HG02610 (cell line): ENCODE measurements around the gene CCL15.
"Not testable (repeated sequence)": the region's sequence is repeated elsewhere in the genome, so short reads cannot be mapped to it uniquely, and the experiment has no call there.

ENCODE experiments used
- ATAC-seq: cut with Tn5 transposase; IDR thresholded peaks from one replicate; pipeline ENCODE4 v1.9.1; 2021; ENCODE audit warnings: mild to moderate bottlenecking, moderate library complexity; ENCODE audit not compliant: unreplicated experiment

Gene CCL15, protein sequence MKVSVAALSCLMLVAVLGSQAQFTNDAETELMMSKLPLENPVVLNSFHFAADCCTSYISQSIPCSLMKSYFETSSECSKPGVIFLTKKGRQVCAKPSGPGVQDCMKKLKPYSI

DNA sequence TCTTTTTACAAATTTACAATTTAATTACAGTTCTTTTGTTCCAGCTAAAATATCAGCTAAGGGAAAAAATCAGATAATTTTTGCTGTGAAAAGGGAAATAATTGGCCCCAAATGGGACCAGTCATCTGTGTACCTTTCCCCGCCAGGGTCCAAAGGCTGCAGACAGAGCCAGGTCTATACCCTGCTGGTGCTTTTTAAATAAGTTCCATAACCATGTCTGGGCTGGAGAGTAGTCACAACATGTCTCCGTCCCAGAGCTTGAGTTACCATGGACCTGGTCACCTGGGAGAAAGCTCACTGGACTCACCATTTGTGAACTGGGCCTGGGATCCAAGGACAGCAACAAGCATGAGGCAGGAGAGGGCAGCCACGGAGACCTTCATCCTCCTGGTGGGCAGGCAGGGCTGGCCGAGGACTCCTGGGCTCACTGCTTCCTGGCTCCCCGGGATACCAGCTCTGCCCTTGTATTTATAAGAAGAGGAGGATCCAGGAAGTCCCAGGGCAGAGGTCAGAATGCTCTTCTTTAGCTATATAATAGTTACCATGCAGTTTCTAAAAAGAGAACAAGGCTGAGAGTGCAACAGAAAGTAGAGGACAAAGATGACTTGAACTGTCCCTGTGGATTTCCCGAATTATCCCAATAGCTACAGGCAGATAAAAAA lies at the start of gene CCL15:
TSS of gene CCL15 (minus strand) at position 444 of the 662 bp plus-strand sequence. CDS start at position 383, 61 bp downstream.
- no peak for ATAC-seq

DNA sequence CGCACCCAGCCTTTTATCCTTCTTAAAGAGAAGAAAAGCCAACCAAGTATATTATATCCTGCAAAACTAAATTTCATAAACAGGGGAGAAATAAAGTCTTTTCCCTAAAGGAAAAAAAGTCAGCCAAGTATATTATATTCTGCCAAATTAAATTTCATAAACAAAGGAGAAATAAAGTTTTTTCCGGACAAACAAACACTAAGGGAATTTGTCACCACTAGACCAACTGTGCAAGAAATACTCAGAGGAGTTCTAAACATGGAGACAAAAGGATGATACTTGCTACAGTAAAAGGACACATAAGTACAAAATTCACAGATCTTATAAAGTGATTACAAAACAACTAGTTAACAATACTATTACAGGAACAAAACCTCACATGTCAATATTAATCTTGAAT lies 48.3 kb upstream of the CCL15 start:
- ATAC-seq = no peak

- no peak for ATAC-seq
Observed at GRCh38 chr17:36048066-36048465, 46.7 kb upstream of the CCL15 start.

DNA sequence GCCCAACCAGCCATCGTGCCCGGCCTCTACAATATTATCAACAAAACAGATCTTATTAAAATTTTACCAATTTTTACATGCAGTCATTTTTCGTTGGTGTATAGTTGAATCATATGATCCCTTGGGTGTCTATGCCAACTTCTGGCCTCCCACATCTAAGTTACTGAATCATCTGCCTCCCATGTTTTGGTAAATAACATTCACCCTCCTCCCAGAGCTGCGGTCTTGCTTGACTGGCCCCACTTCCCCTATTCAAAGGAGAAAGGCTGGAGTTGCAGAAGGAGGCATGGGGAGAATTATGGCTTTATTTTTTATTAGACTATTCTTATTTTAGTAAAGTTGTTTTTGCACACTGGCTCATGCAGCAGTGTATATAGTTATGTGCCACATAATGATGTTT lies 34.9 kb upstream of the CCL15 start:
- ATAC-seq = no peak

DNA sequence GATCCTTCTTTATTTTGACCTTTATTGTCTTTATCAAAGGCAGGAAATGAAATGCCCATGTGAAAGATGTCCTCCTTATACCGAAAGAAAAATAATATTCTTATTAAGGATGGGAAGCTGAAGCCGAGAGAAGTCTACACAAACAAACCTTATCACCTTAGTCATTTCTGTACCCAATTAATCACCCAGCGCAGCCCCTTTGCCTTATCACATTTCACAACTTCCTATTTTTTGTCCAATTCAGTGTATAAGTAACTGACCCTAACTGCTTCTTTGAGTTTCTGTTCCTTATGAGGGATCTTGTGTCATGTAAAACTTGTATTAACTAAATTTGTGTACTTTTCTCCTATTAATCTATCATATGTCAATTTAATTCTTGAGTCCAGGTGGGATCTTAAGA lies 32.8 kb upstream of the CCL15 start:
- no peak for ATAC-seq

GRCh38 chr17:36030956-36031355 lies 29.6 kb upstream of the CCL15 start:
- ATAC-seq = no peak

DNA sequence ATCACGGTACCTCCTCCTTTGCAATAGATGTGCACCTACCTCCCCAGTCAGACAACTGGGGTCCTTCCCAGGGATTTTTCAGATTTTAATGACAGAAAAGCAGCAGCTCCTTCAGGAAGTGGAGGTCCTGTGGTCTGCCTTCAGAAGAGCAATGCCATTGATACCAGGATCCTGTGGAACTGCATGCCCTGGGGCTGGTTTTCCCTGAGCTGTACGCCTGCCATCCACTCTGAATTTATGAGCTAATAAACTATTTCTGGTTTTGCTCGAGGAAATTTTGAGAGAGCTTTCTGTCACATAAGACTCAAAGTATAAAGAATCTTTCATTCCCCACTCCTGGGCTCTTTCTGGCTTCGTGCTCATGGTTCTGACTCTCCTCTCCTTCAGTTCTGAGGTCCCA lies 26.4 kb upstream of the CCL15 start:
- no peak for ATAC-seq

DNA sequence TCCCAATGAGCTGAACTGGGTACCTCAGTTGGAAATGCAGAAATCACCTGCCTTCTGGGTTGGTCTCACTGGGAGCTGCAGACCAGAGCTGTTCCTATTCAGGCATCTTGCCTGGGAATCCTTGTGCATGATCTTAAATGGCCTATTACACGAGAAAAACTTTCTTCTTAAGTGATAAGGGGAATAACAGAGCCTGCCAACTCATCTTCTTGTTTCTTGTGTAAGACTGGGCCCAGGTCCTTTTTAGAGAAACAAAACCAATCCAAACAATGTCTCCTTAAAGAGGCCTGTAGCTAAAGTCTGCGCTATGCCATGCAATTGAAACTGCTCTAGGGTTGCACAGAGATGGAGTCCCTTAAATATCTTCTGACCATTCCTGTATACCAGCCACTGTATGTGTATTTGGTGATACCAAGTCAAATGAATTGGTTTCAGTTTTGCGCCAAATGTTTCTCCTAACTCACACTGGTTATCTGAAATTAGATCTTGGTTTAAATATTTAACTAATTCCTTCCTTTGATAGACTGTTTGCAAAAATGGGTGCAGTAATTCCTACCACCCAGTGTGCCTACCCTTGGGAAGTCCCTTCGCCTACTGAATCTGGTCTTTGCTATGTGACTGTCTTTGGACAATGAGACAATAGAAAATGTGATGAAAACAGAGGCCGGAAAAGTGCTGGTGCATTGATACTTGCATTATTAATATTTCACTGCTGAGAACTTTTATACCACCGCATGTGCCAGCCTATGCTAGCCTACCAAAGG lies 22.9 kb upstream of the CCL15 start:
- no peak for ATAC-seq

GRCh38 chr17:36019423-36019822 lies 18.1 kb upstream of the CCL15 start:
- ATAC-seq = no peak

DNA sequence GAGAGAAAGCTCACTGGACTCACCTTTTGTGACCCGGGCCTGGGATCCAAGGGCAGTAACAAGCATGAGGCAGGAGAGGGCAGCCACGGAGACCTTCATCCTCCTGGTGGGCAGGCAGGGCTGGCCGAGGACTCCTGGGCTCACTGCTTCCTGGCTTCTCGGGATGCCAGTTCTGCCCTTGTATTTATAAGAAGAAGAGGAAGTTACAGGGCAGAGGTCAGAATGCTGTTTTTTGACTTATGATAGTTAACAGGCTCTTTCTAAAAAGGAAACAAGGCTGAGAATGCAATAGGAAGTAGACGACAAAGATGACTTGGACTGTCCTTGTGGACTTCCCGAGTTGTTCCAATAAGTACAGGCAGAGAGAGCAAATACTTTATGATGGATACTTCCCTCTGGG lies 16.4 kb upstream of the CCL15 start, which contains the start of gene CCL23:
TSS of gene CCL23 (minus strand) at position 174 of the 400 bp plus-strand sequence. CDS start at position 99, 75 bp downstream.
- no peak for ATAC-seq

DNA sequence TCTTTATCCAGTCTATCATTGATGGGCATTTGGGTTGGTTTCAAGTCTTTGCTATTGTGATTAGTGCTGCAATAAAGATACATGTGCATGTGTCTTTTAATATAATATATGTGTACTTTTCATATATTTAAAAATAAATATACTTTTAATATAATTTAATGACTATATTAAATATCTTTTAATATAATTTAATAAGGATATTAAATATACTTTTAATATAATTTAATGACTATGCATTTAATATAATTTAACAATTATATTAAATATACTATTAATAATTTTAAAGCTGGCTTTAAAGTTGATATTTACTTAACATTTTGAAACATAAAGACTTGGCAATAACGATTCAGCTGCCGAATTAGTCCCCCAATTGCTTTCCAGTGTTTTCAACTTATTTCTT lies 15.2 kb upstream of the CCL15 start:
- ATAC-seq = no peak

DNA sequence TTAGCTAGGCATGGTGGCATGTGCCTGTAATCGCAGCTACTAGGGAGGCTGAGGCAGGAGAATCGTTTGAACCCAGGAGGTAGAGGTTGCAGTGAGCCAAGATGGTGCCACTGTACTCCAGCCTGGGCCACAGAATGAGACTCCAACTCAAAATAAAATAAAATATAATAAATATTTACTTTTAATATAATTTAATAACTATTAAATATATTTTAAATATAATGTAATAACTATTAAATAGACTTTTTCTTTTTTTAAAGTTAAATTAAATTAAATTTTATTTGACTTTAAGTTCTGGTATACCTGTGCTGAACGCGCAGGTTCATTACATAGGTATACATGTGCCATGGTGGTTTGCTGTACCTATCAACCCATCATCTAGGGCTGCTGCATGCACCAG lies 14.5 kb upstream of the CCL15 start:
- ATAC-seq = not testable (repeated sequence)

GRCh38 chr17:36014946-36015345 lies 13.6 kb upstream of the CCL15 start:
- no peak for ATAC-seq

- no peak for ATAC-seq
Observed at GRCh38 chr17:36011201-36011600, 9.8 kb upstream of the CCL15 start.

DNA sequence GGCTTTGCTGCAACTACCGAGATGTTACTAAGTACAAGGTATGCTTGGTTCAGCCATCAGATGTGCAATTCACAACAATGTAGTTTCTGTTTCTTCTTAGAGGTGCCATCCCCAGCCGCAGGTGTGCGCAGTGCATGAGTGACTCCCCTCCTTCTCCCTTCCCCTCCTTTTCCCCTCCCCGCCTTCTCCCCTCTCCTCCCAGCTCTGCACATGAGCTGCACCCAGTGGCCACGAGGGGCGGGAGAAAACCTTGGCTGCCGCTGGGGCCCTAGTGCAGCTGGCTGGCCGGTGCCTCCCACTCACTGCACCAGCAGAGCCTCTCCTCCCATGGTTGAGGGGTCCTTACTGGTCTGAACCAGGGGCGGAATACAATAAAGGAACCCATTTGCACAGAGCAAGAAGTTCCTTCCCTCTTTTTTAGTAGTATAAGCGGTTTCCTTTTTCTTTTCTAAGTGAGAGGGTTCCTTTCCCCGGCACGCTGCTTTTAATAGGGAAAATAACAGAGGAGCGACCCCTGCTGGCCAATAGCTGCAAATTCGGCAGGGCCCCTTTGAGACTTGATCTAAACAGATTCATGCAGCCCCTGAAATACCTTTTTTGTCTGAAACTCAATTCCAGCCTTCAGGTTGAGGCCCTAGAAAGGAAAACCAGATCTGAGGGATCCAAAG lies 7.8 kb upstream of the CCL15 start:
- ATAC-seq = no peak

GRCh38 chr17:36004594-36005108 lies 3.3 kb upstream of the CCL15 start:
- ATAC-seq = no peak

DNA sequence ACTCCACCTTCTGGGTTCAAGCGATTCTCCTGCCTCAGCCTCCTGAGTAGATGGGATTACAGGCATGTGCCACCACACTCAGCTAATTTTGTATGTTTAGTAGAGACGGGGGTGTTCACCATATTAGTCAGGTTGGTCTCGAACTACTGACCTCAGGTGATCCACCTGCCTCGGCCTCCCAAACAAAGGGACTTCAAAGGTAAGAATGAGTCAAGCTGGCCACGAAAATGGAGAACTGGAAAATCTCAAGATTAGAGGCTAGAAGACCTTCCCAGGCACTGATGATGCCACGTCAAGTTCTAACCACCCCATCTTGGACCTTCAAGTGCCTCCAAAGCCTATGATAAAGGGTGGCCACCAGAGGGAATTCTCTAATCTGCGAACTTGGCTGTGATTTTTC lies 1.3 kb upstream of the CCL15 start:
- ATAC-seq = peak; percentile 36

- ATAC-seq = no peak
Observed at GRCh38 chr17:36001862-36002603, 680 bp upstream of the CCL15 start.

DNA sequence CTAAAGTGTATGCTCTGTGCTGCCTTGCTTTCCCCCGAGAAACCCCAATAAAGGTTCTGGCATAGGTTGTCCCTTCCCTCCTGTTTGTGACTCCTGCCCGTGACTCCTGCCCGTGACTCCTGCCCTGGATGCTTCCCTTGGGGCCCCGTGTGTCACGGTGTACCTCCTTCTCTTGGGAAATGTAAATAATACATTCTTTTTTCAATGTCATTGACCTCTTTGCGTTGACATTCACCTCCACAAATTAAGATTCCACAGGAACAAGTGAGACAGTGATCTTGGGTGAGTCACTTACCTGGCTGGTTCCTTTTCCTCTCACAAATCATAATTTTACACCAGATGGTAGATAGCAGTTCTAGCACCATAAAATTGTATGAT lies 632 bp downstream of the CCL15 start:
- ATAC-seq = no peak

DNA sequence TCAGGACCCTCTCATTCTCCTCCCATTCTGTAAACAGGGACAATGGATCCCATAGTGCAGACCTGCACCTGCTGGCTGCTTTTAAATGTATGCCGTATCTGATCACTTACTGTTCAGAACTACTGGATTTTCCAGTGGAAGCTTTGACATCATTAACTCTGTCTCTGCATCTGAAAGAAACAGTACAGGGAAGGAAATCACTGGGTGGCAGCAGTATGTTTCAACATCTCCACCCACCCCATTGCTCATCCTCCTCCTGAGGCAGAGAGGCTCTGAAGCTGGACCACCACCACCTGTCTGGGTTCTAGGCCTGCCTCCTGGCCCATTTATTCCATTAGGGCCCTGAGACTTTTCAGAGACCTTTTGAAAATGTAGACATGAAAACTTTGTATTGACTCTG lies 2.6 kb downstream of the CCL15 start:
- no peak for ATAC-seq
